ENCODE results near the gene THRB.

Gene THRB

DNA sequence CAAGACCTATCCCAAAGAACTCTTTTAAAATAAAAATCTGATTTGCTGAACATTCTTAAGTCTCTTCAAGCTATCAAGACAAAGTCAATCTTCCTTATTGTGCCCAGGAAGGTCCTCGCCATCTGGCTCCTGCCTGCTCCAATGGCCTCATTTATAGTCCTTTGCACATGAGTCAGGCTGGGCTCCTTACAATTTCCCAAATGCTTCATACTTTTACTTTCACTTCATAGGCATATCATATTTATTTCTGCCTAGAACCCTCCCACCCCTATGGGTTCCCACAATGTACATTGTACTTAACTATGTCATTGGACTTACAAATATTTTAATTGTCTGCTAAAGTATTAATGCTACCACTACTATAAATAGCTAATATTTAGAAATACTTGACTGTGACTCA lies 9.1 kb downstream of the THRB start:
- no peak for DNase-seq

DNA sequence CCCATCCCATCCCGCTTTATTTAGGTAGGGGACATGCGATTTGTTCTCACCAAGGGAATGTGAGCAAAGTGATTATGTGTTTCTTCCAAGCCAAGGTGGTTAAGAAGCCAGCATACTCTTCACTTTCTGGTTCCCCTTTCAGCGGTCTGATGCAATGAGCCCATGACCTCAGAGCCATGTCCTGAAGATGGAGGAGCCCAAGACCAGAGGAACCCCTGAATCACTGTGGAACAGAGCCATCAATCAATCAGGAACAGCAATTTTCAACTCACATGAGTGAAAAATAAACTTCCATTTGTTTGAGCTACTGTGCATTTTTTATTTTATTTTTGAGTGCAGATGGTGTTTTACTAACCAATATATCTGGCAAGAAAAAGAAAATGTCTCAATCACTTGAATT lies 10.8 kb downstream of the THRB start:
- DNase-seq = no peak

DNA sequence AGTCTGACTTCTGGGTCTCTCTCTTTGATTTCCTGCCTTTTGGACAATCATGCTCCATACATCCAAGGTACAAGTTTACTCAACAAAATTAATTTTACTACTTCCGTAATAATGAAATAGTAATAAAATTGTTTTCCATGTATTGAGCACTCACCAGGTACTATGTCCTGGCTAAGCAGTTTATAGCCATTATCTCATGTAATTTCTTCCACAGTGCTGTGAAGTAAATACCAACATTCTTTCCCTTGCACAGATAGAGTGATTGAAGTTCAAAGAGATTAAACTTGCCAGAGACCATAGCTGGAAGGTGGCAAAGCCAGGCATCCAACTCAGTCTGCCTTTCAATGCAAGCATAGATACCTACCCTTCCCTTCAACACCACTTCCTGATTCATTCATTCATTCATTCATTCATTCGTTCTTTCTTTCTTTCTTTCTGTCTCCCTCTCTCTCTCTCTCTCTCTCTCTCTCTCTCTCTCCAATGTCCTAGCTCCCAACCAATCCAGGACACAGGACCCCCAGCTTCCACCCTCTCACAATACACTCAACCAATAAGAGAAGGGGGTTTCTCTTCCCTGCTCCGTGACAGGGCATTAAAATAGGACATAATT lies 12.4 kb downstream of the THRB start:
- no peak for DNase-seq

DNA sequence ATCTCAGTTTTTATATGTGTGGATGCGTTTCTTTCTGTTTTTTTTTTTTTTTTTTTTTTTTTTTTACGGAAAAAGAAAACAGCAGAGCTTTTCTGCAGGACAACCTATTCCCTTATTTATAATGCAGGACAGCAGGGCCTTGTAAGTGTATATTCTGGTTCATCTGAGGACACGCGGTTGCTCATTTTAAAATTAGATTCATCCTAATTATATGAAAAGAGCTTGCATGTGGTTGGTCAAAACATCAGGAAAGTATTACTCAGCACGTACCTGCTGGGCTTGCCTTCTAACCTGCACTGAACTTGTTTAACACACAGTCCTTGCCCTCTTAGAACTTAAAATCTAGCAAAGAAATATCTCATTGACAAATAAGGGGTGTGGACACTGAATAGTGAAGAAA lies 13.5 kb downstream of the THRB start:
- no peak for DNase-seq

DNA sequence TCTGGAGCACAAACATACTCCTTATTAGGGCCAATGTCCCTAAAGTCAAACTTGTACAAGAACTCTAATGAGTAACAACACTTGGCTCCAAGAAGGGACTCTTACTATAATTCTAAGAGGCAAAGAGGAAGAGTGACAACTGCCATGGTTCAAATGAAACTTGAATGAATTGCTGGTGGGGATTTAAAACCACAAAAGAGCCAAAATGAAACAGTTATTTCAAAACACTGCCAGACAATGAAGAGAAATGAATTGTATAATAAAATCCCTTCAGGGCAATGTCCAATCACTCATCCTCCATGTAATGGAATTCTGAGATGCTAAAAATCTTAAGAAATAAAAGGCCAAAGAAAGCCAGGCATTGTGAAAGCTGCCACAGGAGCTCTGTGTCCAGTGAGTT lies 14.2 kb downstream of the THRB start:
- DNase-seq = no peak

DNA sequence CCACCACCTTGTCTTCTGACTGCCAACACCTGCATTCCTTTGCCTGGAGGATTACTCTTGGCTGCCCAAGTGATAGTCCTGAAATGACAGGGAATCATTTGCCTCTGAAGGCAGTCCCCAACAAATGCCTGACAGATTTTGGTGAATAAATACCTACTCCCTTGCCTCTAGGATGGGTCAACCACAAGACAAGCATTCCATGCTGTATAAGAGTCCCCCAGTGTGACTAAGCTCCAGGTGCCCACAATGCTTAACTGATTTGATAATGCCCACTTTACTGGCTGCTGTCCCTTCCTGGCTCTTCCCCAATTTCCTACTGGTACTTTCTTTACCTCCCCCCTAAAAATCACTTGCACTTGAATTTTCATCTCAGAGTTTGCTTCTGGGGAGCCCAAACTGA lies 14.8 kb downstream of the THRB start:
- DNase-seq = no peak

DNA sequence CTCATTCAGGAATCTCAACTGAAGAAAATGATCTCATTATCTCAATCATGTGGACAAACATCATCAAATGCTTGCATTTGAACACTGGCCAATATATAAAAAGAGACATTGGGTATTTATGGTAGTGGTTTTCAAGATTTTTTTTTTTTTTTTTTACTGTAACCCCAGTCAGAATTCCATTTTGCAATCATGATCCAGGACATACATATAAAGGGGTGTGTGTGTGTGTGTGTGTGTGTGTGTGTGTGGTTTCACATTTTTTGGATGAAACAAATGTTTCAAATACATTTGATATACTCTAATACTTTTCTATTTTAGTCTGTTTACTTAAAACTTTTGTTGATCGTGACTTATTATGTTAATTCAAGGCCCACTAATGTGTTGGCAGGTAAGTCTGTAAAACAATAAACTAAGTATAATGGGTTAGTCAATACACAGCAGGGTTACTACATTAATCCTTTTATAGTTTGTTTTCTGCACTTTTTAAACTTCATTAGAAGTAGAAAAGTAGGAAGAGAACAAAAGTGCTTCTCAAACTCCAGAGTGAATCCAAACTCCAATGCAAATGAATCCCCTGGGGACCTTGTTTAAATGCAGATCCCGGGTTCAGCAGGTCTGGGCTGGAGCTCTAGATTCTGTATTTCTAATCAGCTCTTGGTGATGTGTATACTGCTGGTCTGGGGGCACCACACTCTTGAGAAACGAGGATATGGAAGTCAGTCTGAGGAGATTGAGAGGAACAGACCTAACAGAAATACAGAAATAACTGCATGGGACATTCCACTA lies 17.6 kb downstream of the THRB start:
- no peak for DNase-seq

DNA sequence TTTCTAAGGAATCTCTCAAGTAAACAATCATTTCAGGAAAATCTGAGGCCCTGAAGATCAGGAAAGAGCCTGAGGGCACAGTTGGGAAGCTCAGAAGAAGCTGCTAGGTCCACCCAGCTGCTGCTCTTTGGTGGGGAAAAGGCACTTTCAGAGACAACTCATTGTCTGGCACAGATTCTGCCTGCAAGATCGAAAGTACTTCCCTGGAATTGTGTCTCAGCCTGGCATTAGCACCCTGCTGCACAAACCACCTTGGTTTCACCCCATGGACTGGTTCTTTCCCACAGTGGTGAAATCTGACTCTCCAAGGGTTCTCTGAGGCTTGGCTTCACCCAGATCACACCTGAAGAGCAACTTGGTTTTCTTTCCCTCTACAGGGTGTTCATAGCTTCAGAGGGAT lies 18.7 kb downstream of the THRB start:
- no peak for DNase-seq

DNA sequence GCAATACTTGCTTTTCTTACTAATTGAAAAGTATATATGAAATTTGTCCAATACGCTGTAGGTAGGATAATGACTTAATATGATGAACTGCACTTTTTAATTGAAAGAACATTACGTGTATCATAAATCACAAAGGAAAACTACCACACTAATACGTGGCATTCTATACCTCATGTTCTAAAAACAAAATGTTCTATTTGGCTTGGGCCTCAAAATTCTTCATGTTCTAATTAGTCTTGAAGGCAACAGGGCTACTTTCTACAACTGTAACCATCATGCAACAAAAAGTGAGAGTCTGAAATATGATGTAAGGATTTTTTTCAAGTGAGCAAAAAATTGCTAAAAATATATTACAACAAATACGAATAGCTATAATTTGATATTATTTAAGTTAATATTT lies 19.8 kb downstream of the THRB start:
- DNase-seq = no peak

DNA sequence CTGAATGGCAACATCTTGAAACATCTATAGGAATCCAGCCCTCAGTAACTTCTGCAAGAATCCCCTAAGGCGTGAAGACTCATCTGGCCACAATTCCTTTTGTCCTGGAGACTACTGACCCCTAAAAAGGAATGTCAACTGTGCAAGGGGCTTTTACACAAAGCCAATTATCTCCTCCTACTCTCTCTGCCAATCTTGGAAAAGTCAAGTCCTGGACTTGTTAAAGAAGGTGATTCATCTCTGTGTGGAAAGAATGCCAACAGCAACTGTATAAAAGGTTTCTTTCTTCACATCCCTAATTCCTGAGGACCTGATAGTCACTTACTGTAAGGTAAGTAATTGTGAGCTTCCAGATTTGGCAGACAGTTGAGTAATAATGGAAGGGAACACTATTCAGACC lies 22.3 kb downstream of the THRB start:
- DNase-seq = no peak

DNA sequence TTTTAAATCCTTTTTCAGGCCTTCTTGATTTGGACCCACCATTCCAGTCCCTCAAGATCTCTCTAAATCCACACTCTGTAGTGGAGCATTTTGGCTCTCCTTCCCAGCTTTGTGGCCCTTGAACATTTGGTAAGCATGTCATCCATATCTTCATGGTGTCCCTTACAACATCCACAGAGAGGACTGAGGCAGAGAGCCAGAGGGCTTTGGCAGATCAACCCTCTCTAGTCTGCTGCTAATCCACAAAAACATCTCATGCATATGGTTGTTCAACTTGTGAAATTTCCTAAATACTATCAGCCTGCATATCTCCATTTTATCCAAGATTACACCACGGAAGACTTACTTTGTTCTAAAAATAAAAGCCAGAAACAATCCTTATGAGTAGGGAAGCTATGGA lies 23.2 kb downstream of the THRB start:
- no peak for DNase-seq

DNA sequence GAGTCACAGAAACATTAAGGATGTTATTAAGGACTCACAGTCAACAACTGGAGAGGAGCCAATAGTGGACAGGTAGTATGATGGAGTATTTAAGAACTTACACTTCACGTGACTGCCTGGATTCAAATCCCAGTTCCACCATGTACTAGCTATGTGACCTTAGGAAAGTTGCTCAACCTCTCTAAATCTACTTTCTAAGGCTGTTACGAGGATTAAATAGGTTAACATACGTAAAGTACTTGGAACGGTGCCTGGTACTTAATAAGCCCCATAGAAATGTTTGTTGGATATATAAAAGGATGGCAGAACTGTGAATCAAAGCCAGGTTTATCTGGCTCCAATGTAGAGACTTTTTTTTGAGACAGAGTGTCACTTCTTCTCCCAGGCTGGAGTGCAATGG lies 24.4 kb downstream of the THRB start:
- DNase-seq = no peak

DNA sequence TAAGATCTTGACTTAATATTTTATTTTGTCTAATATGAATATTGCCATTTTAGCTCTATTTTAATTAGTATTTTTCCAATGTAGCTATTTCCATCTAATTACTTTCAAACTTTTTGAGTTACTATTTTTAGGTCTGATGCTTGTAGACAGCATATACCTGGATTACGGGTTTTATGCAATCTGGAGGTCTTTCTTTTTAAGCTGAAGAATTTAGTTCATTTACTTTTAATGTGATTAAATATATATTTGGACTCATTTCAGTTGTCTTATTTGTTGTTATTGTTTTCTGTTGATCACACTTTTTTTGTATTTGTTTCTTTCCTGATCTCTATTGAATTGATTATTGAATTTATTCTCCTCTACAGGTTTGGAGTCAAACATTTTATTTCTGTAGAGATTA lies 30.3 kb downstream of the THRB start:
- DNase-seq = no peak

DNA sequence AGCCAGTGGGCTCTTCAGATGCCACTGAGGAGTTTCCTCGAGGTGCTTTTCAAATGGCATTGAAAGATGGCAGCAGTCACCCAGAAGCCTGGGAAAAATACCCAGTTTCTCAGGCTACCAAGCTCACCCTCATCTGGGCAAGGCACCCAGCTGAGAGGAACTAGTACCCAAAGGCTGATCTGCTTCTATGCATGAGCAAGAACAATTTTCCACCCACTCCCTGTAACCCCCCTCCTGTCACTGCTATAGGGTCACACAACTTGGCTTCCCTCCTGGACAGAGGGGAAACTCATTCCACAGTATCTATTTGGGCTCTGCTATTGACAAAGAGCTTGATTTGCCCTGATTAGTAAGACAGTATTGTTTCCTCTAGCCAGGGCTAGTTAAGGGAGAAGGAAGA lies 31.9 kb downstream of the THRB start:
- DNase-seq = no peak

DNA sequence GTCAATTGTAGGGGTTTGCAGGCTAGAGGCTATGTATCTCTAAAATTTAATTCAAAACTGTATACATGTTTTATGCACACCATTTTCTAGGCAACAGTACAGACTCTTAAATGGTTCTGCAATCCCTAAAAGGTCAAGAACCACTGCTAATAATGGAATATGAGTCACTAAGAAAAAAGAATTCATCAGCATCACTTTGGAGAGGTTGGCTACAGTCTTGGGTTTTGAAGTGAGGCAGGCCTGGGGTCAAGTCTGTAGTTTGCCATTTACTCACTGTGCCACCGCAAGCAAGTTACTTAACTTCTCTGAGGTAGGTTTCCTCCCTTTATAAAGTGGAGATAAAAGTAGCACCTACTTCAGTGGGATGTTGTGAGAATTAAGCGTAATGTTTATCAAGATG lies 33.7 kb downstream of the THRB start:
- no peak for DNase-seq

DNA sequence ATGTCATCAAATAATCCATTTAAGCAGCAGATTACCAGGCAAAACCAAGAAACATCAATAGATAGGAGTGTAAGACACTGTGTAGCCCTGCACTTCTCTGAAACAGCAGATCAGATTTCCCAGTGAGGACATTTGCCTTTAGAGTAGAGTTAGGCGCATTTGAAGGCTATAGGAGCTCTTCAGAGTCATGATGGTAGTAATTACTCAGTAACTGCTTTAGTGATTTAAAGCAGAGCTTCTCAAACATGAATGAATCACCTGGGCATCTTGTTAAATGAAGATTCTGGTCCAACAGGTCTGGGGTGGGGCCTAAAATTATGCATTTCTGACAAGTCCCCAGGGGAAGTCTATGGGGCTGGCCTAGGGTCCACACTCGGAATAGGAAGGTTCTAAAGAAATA lies 36.9 kb downstream of the THRB start:
- DNase-seq = no peak

DNA sequence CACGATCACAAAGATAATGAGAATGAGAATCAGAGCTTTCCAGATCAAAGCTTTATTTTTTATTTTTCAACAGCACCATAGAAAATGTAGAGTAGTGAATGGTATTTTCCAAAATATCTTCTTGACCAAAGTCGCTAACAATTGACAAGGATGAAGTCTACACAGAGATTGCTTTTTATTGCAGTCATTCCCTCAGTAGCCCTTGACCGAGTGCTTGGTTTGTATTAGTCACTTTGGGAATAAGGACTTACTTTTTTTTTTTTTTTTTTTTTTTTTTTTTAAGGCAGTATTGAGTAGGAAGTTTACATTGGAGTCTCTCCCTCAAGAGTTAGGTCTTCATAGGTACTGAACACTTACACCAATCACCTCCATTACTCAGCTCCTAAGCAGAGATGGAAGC lies 39.8 kb downstream of the THRB start:
- DNase-seq = no peak

DNA sequence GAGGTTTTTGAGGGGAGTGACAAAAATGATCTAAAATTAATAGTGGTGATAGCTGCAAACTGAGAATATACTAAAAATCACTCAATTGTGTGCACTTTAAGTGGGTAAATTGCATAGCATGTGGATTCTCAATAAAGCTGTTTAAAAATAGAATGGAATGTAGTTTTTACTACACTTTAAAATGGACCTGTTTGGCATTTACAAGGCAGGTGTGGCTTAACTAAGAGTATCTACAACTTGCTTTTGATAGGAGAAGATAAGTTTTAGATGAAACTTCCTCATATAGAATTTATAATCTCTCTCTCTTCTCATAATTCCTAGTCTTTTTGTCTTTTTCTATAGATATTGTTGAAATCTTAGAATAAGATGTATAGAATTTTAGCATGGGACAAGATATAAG lies 40.3 kb downstream of the THRB start:
- DNase-seq = no peak

DNA sequence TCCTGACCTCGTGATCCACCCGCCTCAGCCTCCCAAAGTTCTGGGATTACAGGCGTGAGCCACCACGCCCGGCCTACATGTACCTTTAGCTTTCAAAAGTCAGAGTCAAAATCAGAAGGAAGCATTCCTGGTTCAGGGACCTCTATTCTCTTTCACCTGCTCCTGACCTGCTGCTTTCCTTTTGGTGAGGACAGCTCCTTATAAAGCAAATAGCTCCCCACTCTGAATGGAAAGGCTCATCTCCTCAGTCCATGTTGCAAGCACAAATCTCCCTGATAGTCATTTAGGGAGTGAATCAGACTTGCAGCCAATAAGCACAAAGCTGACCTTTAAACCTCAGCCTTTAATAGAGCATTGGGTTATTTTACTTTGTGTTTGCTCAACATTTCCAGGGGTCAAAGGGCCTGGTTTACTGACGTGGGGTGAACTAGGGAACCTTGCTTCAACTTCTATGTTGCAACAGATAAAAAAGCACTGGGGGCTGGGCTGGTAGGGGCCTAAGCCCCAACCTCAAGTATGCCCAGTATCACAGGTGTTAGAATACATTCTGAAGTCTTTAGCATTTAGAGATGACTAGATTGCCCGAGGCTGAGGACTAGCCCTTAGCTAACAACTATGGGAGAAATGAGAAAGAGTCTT lies 43.1 kb downstream of the THRB start:
- DNase-seq = no peak

DNA sequence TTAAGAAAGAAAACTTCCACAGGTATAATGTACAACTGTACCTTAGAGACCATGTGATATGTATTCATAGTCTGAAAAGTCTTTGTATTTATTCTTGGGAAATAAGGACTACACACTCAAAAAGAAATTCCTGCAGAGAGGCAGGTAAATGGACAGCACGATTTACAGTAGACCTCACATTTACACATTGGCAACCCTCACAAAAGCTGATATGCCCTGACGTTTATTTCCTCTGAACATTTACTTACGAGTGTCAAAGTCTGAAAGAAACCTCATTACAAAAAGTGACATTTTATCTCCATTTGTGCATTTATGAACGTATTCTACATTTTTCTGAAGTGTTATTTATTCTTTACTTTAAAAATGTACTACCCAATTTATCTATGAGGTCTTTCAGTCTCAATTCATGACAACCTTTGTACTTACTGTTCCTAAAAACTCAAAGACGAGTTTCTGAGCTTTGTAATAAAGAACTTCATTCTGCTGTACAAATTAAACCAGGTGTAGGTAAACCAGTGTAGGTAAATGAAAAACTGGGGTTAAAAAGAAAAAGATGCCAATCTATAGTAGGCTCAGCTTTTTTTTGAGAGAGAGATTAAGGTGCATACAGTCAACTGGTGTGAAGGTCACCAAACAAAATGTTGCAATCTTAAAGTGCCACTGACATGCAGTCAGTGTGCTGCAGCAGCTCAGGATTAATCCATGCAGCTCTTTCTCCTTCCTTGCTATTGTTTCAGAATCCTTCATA lies 44.3 kb downstream of the THRB start:
- DNase-seq = no peak

DNA sequence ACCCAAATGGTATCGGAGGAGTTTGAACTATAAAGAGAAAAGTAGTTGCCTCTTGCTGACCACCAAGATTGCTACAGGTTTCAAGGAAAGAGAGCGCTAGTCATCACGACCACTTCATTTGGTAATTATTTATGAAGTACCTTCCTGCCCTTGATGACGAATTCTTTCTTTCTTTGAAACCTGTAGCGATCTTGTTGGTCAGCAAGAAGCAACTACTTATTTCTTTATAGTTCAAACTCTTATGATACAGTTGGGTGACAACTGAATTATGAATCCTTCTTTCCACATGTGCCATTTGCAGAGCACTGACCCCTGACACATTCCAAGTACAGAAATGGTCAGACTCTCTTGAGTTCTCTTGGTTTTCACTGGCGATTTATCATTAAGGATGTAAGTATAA lies 46.8 kb downstream of the THRB start:
- DNase-seq = no peak

DNA sequence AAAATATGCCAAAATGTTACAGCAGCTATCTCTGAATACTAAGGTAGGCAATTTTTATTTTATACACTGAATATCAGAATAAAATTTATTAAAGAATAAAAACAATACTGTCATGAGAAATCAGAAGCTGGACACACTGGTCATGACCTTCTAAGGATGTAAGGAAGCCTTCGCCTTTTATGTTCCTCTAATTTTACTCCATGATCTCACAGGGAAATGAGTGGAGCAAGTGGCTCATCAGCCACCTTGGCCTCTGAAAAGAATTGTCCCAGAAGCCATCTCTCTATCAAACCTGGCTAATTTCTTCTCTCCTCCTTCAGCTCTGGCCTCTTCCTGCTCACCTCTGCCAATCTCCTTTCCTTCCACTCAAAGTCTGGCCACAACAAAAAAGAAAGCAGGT lies 48.6 kb downstream of the THRB start:
- no peak for DNase-seq

DNA sequence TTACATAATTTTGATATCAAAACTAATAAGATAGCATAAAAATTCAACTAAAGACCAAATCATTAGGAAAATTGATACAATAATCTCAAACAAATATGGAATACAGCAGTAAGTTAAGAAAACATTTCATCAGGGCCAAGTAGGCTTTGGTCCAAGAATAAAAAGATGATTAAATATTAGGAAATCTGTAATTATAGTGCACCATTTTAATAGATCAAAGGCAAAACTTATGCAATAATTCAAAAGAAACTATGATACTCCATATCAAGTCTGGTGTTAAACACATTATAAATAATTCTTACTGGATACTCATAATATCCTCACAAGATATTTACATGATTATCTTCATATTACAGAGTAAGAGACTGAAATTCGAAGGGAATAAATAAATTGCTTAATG lies 51.2 kb downstream of the THRB start:
- DNase-seq = no peak

All from activated T-cell treated with anti-CD3 and anti-CD28 coated beads, Interleukin-2, amount 50 U/mL, for 48 hours (primary cell).